HG03575 (cell line): ENCODE data around the gene ZNF423.

ENCODE experiments used
- ATAC-seq: cut with Tn5 transposase; IDR thresholded peaks from one replicate; pipeline ENCODE4 v1.9.1; 2021; ENCODE audit not compliant: unreplicated experiment, insufficient number of reproducible peaks, low FRiP score; ENCODE audit errors: extremely low read depth

Gene ZNF423

GRCh38 chr16:49592546-49593423, 263.1 kb downstream of the ZNF423 start:
- no peak for ATAC-seq

GRCh38 chr16:49590166-49590871, 265.6 kb downstream of the ZNF423 start:
- ATAC-seq = no peak

GRCh38 chr16:49589544-49590031, 266.3 kb downstream of the ZNF423 start:
- no peak for ATAC-seq

GRCh38 chr16:49588729-49589384, 267.1 kb downstream of the ZNF423 start:
- no peak for ATAC-seq

- ATAC-seq = no peak
Observed at GRCh38 chr16:49588026-49588425, 267.9 kb downstream of the ZNF423 start.

- no peak for ATAC-seq
Observed at GRCh38 chr16:49587511-49587910, 268.4 kb downstream of the ZNF423 start.

GRCh38 chr16:49586466-49587450, 269.2 kb downstream of the ZNF423 start:
- ATAC-seq = no peak

- ATAC-seq = no peak
Observed at GRCh38 chr16:49585143-49585832, 270.6 kb downstream of the ZNF423 start.

- ATAC-seq = no peak
Observed at GRCh38 chr16:49583911-49584310, 272.0 kb downstream of the ZNF423 start.

- ATAC-seq = no peak
Observed at GRCh38 chr16:49581630-49582298, 274.1 kb downstream of the ZNF423 start.

- ATAC-seq = no peak
Observed at GRCh38 chr16:49580751-49581303, 275.1 kb downstream of the ZNF423 start.

- ATAC-seq = no peak
Observed at GRCh38 chr16:49578435-49579024, 277.4 kb downstream of the ZNF423 start.

- no peak for ATAC-seq
Observed at GRCh38 chr16:49578018-49578417, 277.9 kb downstream of the ZNF423 start.

GRCh38 chr16:49576941-49577340, 279.0 kb downstream of the ZNF423 start:
- no peak for ATAC-seq

- no peak for ATAC-seq
Observed at GRCh38 chr16:49576173-49576494, 279.8 kb downstream of the ZNF423 start.

- ATAC-seq = peak; percentile 78
Observed at GRCh38 chr16:49575346-49576172, 280.4 kb downstream of the ZNF423 start.
